Stomach (tissue), 4 donors: ENCODE data around the gene CEACAM4.

Experiments
- POLR2A ChIP-seq, 4 donors: fragments of 450-650 bp; IDR thresholded peaks; one replicate each; pipeline ENCODE4 v1.6.1; 2016; ENCODE audit warnings: antibody characterized with exemption in 4 of 4, control low read depth in 2 of 4, mild to moderate bottlenecking in 1 of 4, moderate library complexity in 1 of 4
- POLR2AphosphoS5 ChIP-seq, 3 donors: sonication (generic); formaldehyde crosslinking; IDR thresholded peaks; one replicate each; pipeline ENCODE4 v1.6.1; 2016; ENCODE audit warnings: antibody characterized with exemption in 3 of 3
- TF ChIP-seq, protein P1 (sequence below), 7 experiments: fragments of 450-650 bp in 4 of 7; fragments of 200-600 bp in 3 of 7; sonication (generic) in 3 of 7; IDR thresholded peaks; one replicate each; pipeline ENCODE4 v1.5.1; 2016 to 2019; ENCODE audit warnings: antibody characterized with exemption in 7 of 7, control low read depth in 2 of 7, mild to moderate bottlenecking in 1 of 7

DNA sequence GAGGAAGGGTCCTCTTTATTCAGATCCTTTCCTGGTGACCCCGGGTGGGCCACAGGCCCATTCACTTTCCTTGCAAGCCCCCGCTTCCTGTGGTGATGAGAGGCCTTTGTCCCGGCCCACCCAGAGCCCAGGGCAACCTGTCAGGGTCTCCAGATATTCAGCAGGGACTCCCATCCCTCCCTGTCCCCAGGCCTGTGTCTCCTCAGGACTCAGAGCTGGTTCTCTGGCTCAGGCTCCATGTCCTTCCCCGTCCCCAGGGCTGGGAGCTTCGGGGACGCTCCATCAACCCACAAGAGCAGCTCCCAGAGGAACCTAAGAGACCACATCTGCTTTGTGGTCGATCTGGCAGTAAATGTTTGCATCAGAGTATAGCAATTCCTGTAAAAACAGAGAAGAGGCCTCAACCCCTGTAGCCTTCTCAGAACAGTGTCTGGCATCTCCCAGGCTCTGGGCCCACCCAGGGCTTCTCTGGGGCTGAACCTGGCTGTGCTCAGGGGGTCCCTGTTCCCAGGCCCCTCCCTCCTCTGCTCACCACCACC is 7.8 kb downstream of the CEACAM4 start:
- TF ChIP-seq, protein P1, sequence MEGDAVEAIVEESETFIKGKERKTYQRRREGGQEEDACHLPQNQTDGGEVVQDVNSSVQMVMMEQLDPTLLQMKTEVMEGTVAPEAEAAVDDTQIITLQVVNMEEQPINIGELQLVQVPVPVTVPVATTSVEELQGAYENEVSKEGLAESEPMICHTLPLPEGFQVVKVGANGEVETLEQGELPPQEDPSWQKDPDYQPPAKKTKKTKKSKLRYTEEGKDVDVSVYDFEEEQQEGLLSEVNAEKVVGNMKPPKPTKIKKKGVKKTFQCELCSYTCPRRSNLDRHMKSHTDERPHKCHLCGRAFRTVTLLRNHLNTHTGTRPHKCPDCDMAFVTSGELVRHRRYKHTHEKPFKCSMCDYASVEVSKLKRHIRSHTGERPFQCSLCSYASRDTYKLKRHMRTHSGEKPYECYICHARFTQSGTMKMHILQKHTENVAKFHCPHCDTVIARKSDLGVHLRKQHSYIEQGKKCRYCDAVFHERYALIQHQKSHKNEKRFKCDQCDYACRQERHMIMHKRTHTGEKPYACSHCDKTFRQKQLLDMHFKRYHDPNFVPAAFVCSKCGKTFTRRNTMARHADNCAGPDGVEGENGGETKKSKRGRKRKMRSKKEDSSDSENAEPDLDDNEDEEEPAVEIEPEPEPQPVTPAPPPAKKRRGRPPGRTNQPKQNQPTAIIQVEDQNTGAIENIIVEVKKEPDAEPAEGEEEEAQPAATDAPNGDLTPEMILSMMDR (IDR thresholded peaks at IDR 0.05): no peak
- TF ChIP-seq POLR2AphosphoS5 (IDR thresholded peaks at IDR 0.05): no peak
- TF ChIP-seq POLR2A (IDR thresholded peaks at IDR 0.05): no peak
